HepG2 (cell line): Measurements from ENCODE around the gene RANBP3. TPM values are rescaled to one million over a fixed set of nuclear protein-coding genes. Genes with fewer than 3 reads are reported as not detected.
A peak's percentile ranks its signal among the peaks of the same experiment; 100 is the strongest.

Experiments
- ATAC-seq: fragments of 200-7000 bp; cut with Tn5 transposase; 3 replicates; pipeline ENCODE4 v1.9.1; 2020; ENCODE audit warnings: mild to moderate bottlenecking, moderate library complexity
- BruUV-seq: library from RNA; stranded (reverse); fragments of 400-500 nt; replicated peaks from 2 replicates; lab custom pipeline; 2021; lab: Mats Ljungman, UMichigan
- CTCF ChIA-PET: fragments of 300-600 bp; formaldehyde crosslinking; extraction: SDS; loops from one replicate; lab custom pipeline; 2021; ENCODE audit warnings: low total read pairs, inconsistent platforms, low intra/inter-chr PET ratio; lab: Yijun Ruan, JAX
- POLR2A ChIA-PET: fragments of 350-600 bp; sonication (Branson Sonifier 250); formaldehyde crosslinking; loops from one replicate; lab custom pipeline; 2020; ENCODE audit warnings: antibody characterized with exemption, inconsistent platforms; lab: Yijun Ruan, JAX
- DNase-seq: peaks from one replicate; pipeline ENCODE4 v3.0.0-alpha.2; 2015; ENCODE audit warnings: low spot score
- FAIRE-seq: peaks from 3 replicates; lab custom pipeline; 2011; peaks lifted over from hg19 to GRCh38; lab: Jason Lieb, UNC
- H2AFZ ChIP-seq: one replicate; pipeline ENCODE4 v1.6.1; 2011; ENCODE audit warnings: low read length, inconsistent platforms
- H3K27ac ChIP-seq: fragments of 300-600 bp; 3 replicates; pipeline ENCODE4 v1.8.0; 2011; ENCODE audit warnings: mixed run types, mild to moderate bottlenecking, mixed read lengths, low read length, inconsistent platforms; ENCODE audit not compliant: insufficient read depth; ENCODE audit errors: extremely low read length
- H3K27me3 ChIP-seq, 2 experiments: fragments of 200-600 bp in 1 of 2; 2 replicates in 1 of 2; 3 replicates in 1 of 2; pipeline versions ENCODE4 v1.6.0 to v1.8.0; 2011; ENCODE audit warnings: low read length in 2 of 2, mild to moderate bottlenecking in 2 of 2, moderate library complexity in 2 of 2, inconsistent platforms in 1 of 2; ENCODE audit not compliant: insufficient read depth in 2 of 2, control insufficient read depth in 1 of 2
- H3K36me3 ChIP-seq, 2 experiments: fragments of 200-600 bp in 1 of 2; replicated peaks in 1 of 2; 2 replicates in 1 of 2; 3 replicates in 1 of 2; pipeline versions ENCODE4 v1.5.1 to v1.8.0; 2011; ENCODE audit warnings: low read length in 2 of 2, inconsistent platforms in 1 of 2; ENCODE audit not compliant: insufficient read depth in 2 of 2, control insufficient read depth in 1 of 2
- H3K4me1 ChIP-seq: 2 replicates; pipeline ENCODE4 v1.5.1; 2012; ENCODE audit warnings: low read length, inconsistent platforms; ENCODE audit not compliant: insufficient read depth
- H3K4me2 ChIP-seq: 2 replicates; pipeline ENCODE4 v1.6.0; 2011; ENCODE audit warnings: low read depth, low read length, inconsistent platforms
- H3K4me3 ChIP-seq, 3 experiments: fragments of 200-600 bp in 1 of 3; sonication (generic), shearing (Covaris generic) in 1 of 3; replicated peaks in 1 of 3; 2 replicates each; pipeline ENCODE4 v1.5.1; 2011 to 2016; ENCODE audit warnings: low read length in 3 of 3, inconsistent platforms in 2 of 3, low read depth in 2 of 3, mild to moderate bottlenecking in 2 of 3, control low read depth in 1 of 3, mixed read lengths in 1 of 3; ENCODE audit not compliant: insufficient read depth in 1 of 3
- H3K79me2 ChIP-seq: one replicate; pipeline ENCODE4 v1.6.1; 2011; ENCODE audit warnings: low read length, inconsistent platforms; ENCODE audit not compliant: insufficient read depth
- H3K9ac ChIP-seq: 2 replicates; pipeline ENCODE4 v1.6.0; 2011; ENCODE audit warnings: mild to moderate bottlenecking, low read depth, low read length, inconsistent platforms; ENCODE audit not compliant: insufficient read depth
- H3K9me3 ChIP-seq: 2 replicates; pipeline ENCODE4 v1.5.1; 2012; ENCODE audit warnings: mild to moderate bottlenecking, low read length
- H4K20me1 ChIP-seq: 2 replicates; pipeline ENCODE4 v1.6.0; 2011; ENCODE audit warnings: inconsistent platforms, mild to moderate bottlenecking, low read length, moderate library complexity; ENCODE audit not compliant: insufficient read depth
- RBFOX2 ChIP-seq: fragments of 200-400 bp; formaldehyde crosslinking; IDR thresholded peaks from 2 replicates; pipeline ENCODE4 v1.6.1; 2017; ENCODE audit warnings: low read depth, mild to moderate bottlenecking, low read length
- U2AF1 ChIP-seq: fragments of 200-400 bp; formaldehyde crosslinking; optimal IDR thresholded peaks from 2 replicates; pipeline ENCODE3; 2017; ENCODE audit warnings: mild to moderate bottlenecking, low read depth, low read length
- ZNF207 ChIP-seq: fragments of 450-650 bp; IDR thresholded peaks from 2 replicates; pipeline ENCODE4 v1.6.1; 2016; ENCODE audit warnings: antibody characterized with exemption, borderline replicate concordance
- ZNF766 ChIP-seq: sonication (generic); formaldehyde crosslinking; IDR thresholded peaks from 2 replicates; pipeline ENCODE4 v1.5.0; 2020; ENCODE audit warnings: missing genetic modification reagents, borderline replicate concordance
- ZNF841 ChIP-seq: sonication (generic); formaldehyde crosslinking; IDR thresholded peaks from 2 replicates; pipeline ENCODE4 v1.8.1; 2023; ENCODE audit warnings: missing genetic modification reagents, borderline replicate concordance
- WGBS: methylation state at CpG from one replicate; pipeline ENCODE4 v1.1.6; 2017; ENCODE audit warnings: low lambda C conversion rate; 5-methylcytosine and 5-hydroxymethylcytosine counted together
- in situ Hi-C: cut with HindIII; loops from 2 replicates; pipeline ENCODE4 v1.10.0; 2017; ENCODE audit warnings: low pct_unique_long_range_greater_than_20kb; ENCODE audit not compliant: extremely low pct_ligation_motif_present
- intact Hi-C: fragments of 100-400 bp; cut with micrococcal nuclease; formaldehyde crosslinking; loops from one replicate; pipeline ENCODE4 v1.10.0; 2022; ENCODE audit not compliant: unreplicated experiment
- polyA plus RNA-seq, 8 experiments: library from polyadenylated mRNA; depleted of rRNA in 3 of 8; stranded (reverse) in 7 of 8; unstranded in 1 of 8; fragments of >200 nt; fragmentation: Illumina TruSeq in 4 of 8; extraction: Trizol in 4 of 8; gene quantifications; 2 replicates each; pipeline versions ENCODE4 v1.2.1 to v1.2.3, GENCODE V29; 2011 to 2016; ENCODE audit warnings: low read depth in 4 of 8, missing spikeins in 1 of 8, mixed read lengths in 1 of 8; ENCODE audit not compliant: insufficient read depth in 1 of 8
- total RNA-seq, 5 experiments: library from RNA; depleted of rRNA; stranded (reverse); fragments of >200 nt; fragmentation: Illumina TruSeq; extraction: Trizol; gene quantifications; 2 replicates each; pipeline ENCODE4 v1.2.3, GENCODE V29; 2016; ENCODE audit warnings: low read depth in 1 of 5
- TF ChIP-seq, protein P1 (sequence below): sonication (generic); formaldehyde crosslinking; conservative IDR thresholded peaks from 2 replicates; pipeline ENCODE4 v1.4.0; 2020; ENCODE audit warnings: missing genetic modification reagents
- TF ChIP-seq, protein P2 (sequence below): sonication (generic); formaldehyde crosslinking; IDR thresholded peaks from 2 replicates; pipeline ENCODE4 v1.4.0; 2020; ENCODE audit warnings: mild to moderate bottlenecking, missing genetic modification reagents

RANBP3 gene
- total and polyA plus RNA-seq, 2 of the 13 experiments (the other 11 are each of a cell fraction or from before 2014, with no cell fraction given) = 39.5 to 149 TPM

DNA sequence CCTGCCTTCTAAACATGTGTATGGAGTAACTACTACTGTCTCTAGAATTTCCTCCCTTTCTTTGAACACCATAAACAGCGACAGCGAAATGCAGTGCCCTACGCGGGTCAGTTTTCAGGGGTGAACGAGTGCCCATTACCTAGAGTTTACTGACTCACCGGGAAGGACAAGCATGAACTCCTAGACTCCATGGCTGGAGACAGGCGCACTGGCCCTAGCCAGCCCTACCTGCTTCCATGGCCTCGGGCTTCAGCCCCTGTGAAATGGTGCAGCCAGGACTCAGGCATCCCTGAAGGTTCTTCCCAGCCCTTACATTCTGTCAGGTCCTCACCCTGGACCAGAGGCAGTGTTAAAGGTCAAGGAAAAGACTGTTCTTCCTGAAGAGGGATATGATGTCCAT, 8.5 kb downstream of the RANBP3 start:
- FAIRE-seq (no peak), ATAC-seq (no peak), DNase-seq (no peak)
- WGBS = 91% methylated on average over 6 of the region's 8 CpGs
- Histone ChIP-seq H2AFZ (no peak overlapping the region), H3K27me3 (no peaks in the 10 kb centered on the region), H3K9me3 (no peaks in the 10 kb centered on the region), H3K27ac (peak overlapping the region; percentile 72), H3K4me1 (peaks cover 98% of the 10 kb centered on the region), H4K20me1 (peaks cover 52% of the 10 kb centered on the region), H3K4me3 (no peak overlapping the region; a peak in 1 of 6 replicates), H3K4me2 (peak overlapping the region; percentile 62), H3K79me2 (peaks cover 100% of the 10 kb centered on the region), H3K9ac (peak overlapping the region; percentile 41; the same call in 1 of the 2 replicates), H3K36me3 (peaks cover 12 to 65% of the 10 kb centered on the region in 2 experiments)
- BruUV-seq = no TSS peak
- ChIA-PET POLR2A (interaction anchor here (1.9 kb wide), 1 partner anchor 9 kb away, joined by 14 read pairs; the partner anchor contains the start of gene RANBP3), CTCF (no interaction called here)
- TF ChIP-seq RBFOX2 (no peak), ZNF841 (no peak), U2AF1 (no peak), ZNF766 (CRISPR knock-in tag) (0 out of 2 replicates have a peak, but pooled peaks have one; percentile 5), ZNF207 (no peak)
- TF ChIP-seq, protein P1, sequence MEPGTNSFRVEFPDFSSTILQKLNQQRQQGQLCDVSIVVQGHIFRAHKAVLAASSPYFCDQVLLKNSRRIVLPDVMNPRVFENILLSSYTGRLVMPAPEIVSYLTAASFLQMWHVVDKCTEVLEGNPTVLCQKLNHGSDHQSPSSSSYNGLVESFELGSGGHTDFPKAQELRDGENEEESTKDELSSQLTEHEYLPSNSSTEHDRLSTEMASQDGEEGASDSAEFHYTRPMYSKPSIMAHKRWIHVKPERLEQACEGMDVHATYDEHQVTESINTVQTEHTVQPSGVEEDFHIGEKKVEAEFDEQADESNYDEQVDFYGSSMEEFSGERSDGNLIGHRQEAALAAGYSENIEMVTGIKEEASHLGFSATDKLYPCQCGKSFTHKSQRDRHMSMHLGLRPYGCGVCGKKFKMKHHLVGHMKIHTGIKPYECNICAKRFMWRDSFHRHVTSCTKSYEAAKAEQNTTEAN (CRISPR knock-in tag) = no peak
- TF ChIP-seq, protein P2, sequence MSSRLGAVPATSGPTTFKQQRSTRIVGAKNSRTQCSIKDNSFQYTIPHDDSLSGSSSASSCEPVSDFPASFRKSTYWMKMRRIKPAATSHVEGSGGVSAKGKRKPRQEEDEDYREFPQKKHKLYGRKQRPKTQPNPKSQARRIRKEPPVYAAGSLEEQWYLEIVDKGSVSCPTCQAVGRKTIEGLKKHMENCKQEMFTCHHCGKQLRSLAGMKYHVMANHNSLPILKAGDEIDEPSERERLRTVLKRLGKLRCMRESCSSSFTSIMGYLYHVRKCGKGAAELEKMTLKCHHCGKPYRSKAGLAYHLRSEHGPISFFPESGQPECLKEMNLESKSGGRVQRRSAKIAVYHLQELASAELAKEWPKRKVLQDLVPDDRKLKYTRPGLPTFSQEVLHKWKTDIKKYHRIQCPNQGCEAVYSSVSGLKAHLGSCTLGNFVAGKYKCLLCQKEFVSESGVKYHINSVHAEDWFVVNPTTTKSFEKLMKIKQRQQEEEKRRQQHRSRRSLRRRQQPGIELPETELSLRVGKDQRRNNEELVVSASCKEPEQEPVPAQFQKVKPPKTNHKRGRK (CRISPR knock-in tag) = no peak
- intact Hi-C loops = no loop called here
- in situ Hi-C loops = no loop called here
